SK-N-MC (cell line): ENCODE results near the gene BOLL.
"Not testable (repeated sequence)": the region's sequence is repeated elsewhere in the genome, so short reads cannot be mapped to it uniquely, and the experiment has no call there.

ENCODE experiments used
- DNase-seq: peaks from one replicate; pipeline ENCODE4 v3.0.0-alpha.2; 2011; ENCODE audit warnings: low read depth, low spot score
- H3K27ac ChIP-seq: fragments of 200-600 bp; sonication (generic); 2 replicates; pipeline ENCODE4 v1.5.1; 2016; ENCODE audit warnings: mixed run types
- H3K36me3 ChIP-seq: fragments of 200-600 bp; sonication (generic); 2 replicates; pipeline ENCODE4 v1.6.1; 2017; ENCODE audit warnings: antibody characterized with exemption, low read length, mixed read lengths; ENCODE audit not compliant: insufficient read depth
- H3K4me3 ChIP-seq: fragments of 200-600 bp; sonication (generic); 2 replicates; pipeline ENCODE4 v1.5.1; 2016
- H3K9ac ChIP-seq: fragments of 200-600 bp; sonication (generic); 2 replicates; pipeline ENCODE4 v1.8.0; 2017; ENCODE audit warnings: mixed run types, mixed read lengths; ENCODE audit not compliant: insufficient read length
- H3K9me3 ChIP-seq: fragments of 200-600 bp; sonication (generic); 2 replicates; pipeline ENCODE4 v1.6.1; 2017; ENCODE audit warnings: low read depth, mild to moderate bottlenecking, antibody characterized with exemption, low read length, moderate library complexity, mixed read lengths
- EZH2 ChIP-seq: fragments of 200-600 bp; sonication (generic); IDR thresholded peaks from one replicate; pipeline ENCODE4 v1.6.1; 2017; ENCODE audit warnings: antibody characterized with exemption
- FOXP2 ChIP-seq: optimal IDR thresholded peaks from 2 replicates; pipeline ENCODE3; 2011; ENCODE audit warnings: mild to moderate bottlenecking, moderate library complexity; ENCODE audit not compliant: insufficient read depth; ENCODE audit errors: extremely low read length, control extremely low read depth
- POLR2AphosphoS5 ChIP-seq: IDR thresholded peaks from 2 replicates; pipeline ENCODE4 v1.6.1; 2012; ENCODE audit warnings: mild to moderate bottlenecking, low read depth, low read length, borderline replicate concordance

BOLL gene

GRCh38 chr2:197784956-197785941 lies at the start of gene BOLL:
Gene BOLL (minus strand): TSS chr2:197785319. CDS start chr2:197781850, 3,469 bp downstream.
- no peak for DNase-seq
- Histone ChIP-seq H3K4me3 (no peak within 1 kb of the TSS), H3K9me3 (no peaks in the 10 kb centered on the region), H3K9ac (no peak within 1 kb of the TSS), H3K27ac (no peak within 1 kb of the TSS), H3K36me3 (no peaks in the 10 kb centered on the region)
- TF ChIP-seq FOXP2 (no peak), POLR2AphosphoS5 (no peak), EZH2 (no peak)

GRCh38 chr2:197834771-197835170 lies 49.7 kb upstream of the BOLL start:
- DNase-seq, H3K27ac ChIP-seq: not testable (repeated sequence)

GRCh38 chr2:197828464-197829135 lies 43.5 kb upstream of the BOLL start:
- Histone ChIP-seq H3K36me3 (no peaks in the 10 kb centered on the region), H3K27ac (no peak overlapping the region), H3K9me3 (no peaks in the 10 kb centered on the region), H3K4me3 (no peak overlapping the region), H3K9ac (no peak overlapping the region)
- TF ChIP-seq EZH2, result no peak
- no peak for TF ChIP-seq POLR2AphosphoS5
- no peak for TF ChIP-seq FOXP2
- DNase-seq, result no peak

More at GRCh38 chr2:197834771-197835170, 49.7 kb upstream of the BOLL start:
- H3K9ac ChIP-seq, H3K4me3 ChIP-seq, H3K9me3 ChIP-seq, H3K36me3 ChIP-seq: not testable (repeated sequence)

GRCh38 chr2:197827618-197828017 lies 42.5 kb upstream of the BOLL start:
- H3K9me3 ChIP-seq, result no peaks in the 10 kb centered on the region
- no peak overlapping the region for H3K4me3 ChIP-seq
- DNase-seq, result no peak
- no peak overlapping the region for H3K27ac ChIP-seq
- H3K9ac ChIP-seq, result no peak overlapping the region
- no peak for TF ChIP-seq POLR2AphosphoS5
- no peak for TF ChIP-seq FOXP2
- no peak for TF ChIP-seq EZH2
- H3K36me3 ChIP-seq, result no peaks in the 10 kb centered on the region

- no peak overlapping the region for H3K4me3 ChIP-seq
- TF ChIP-seq FOXP2 (no peak), EZH2 (no peak), POLR2AphosphoS5 (peak; percentile 18; the same call in 1 of the 2 replicates)
- H3K9ac ChIP-seq, result no peak overlapping the region
- DNase-seq, result no peak
- H3K27ac ChIP-seq, result no peak overlapping the region
- H3K36me3 ChIP-seq, result no peaks in the 10 kb centered on the region
- H3K9me3 ChIP-seq, result no peaks in the 10 kb centered on the region
Measured at GRCh38 chr2:197822333-197822732, 37.2 kb upstream of the BOLL start.

- no peaks in the 10 kb centered on the region for H3K9me3 ChIP-seq
- H3K4me3 ChIP-seq, result no peak overlapping the region
Measured at GRCh38 chr2:197821550-197822289, 36.6 kb upstream of the BOLL start.

GRCh38 chr2:197814526-197814925 lies 29.4 kb upstream of the BOLL start:
- Histone ChIP-seq H3K36me3 (no peaks in the 10 kb centered on the region), H3K9ac (no peak overlapping the region), H3K4me3 (no peak overlapping the region), H3K27ac (no peak overlapping the region), H3K9me3 (no peaks in the 10 kb centered on the region)
- DNase-seq, result no peak
- TF ChIP-seq POLR2AphosphoS5 (no peak), EZH2 (no peak), FOXP2 (no peak)

More at GRCh38 chr2:197821550-197822289, 36.6 kb upstream of the BOLL start:
- no peak for TF ChIP-seq EZH2
- no peak for TF ChIP-seq POLR2AphosphoS5
- TF ChIP-seq FOXP2, result no peak
- no peak overlapping the region for H3K27ac ChIP-seq
- no peak overlapping the region for H3K9ac ChIP-seq
- DNase-seq, result no peak
- H3K36me3 ChIP-seq, result no peaks in the 10 kb centered on the region

GRCh38 chr2:197813093-197813787 lies 28.1 kb upstream of the BOLL start:
- DNase-seq, result no peak
- Histone ChIP-seq H3K27ac (no peak overlapping the region), H3K4me3 (no peak overlapping the region), H3K9ac (no peak overlapping the region), H3K36me3 (no peaks in the 10 kb centered on the region), H3K9me3 (no peaks in the 10 kb centered on the region)
- no peak for TF ChIP-seq EZH2
- TF ChIP-seq FOXP2, result no peak
- no peak for TF ChIP-seq POLR2AphosphoS5
